GM19452 (cell line): ENCODE measurements around the gene FAM181A.

Experiments
- ATAC-seq: cut with Tn5 transposase; IDR thresholded peaks from one replicate; pipeline ENCODE4 v1.9.1; 2021; ENCODE audit not compliant: unreplicated experiment

FAM181A gene

GRCh38 chr14:93928184-93929047 is 1.3 kb downstream of the FAM181A start:
- ATAC-seq = no peak

- no peak for ATAC-seq
These were observed 1.9 kb downstream of the FAM181A start for GRCh38 chr14:93929048-93929535.

- no peak for ATAC-seq
These were observed 2.5 kb downstream of the FAM181A start for GRCh38 chr14:93929657-93930056.

- no peak for ATAC-seq
These were observed 3.3 kb downstream of the FAM181A start for GRCh38 chr14:93930296-93930988.

- no peak for ATAC-seq
These were observed 3.8 kb downstream of the FAM181A start for GRCh38 chr14:93930989-93931307.

- ATAC-seq = no peak
These were observed 5.5 kb downstream of the FAM181A start for GRCh38 chr14:93932642-93933041.

- no peak for ATAC-seq
These were observed 8.1 kb downstream of the FAM181A start for GRCh38 chr14:93935213-93935612.

- no peak for ATAC-seq
These were observed 9.1 kb downstream of the FAM181A start for GRCh38 chr14:93936245-93936644.

GRCh38 chr14:93936926-93937325 is 9.8 kb downstream of the FAM181A start:
- no peak for ATAC-seq

GRCh38 chr14:93937519-93937918 is 10.4 kb downstream of the FAM181A start:
- ATAC-seq = no peak

- no peak for ATAC-seq
These were observed 11.7 kb downstream of the FAM181A start for GRCh38 chr14:93938751-93939303.

- ATAC-seq = peak; percentile 91
These were observed 12.4 kb downstream of the FAM181A start for GRCh38 chr14:93939304-93940229.

- no peak for ATAC-seq
These were observed 13.3 kb downstream of the FAM181A start for GRCh38 chr14:93940437-93940836.

GRCh38 chr14:93941293-93941910 is 14.3 kb downstream of the FAM181A start:
- no peak for ATAC-seq

- no peak for ATAC-seq
These were observed 15.9 kb downstream of the FAM181A start for GRCh38 chr14:93943052-93943451.

- no peak for ATAC-seq
These were observed 16.8 kb downstream of the FAM181A start for GRCh38 chr14:93943930-93944329.

- no peak for ATAC-seq
These were observed 17.4 kb downstream of the FAM181A start for GRCh38 chr14:93944348-93945069.

GRCh38 chr14:93945070-93945399 is 17.9 kb downstream of the FAM181A start:
- no peak for ATAC-seq

- no peak for ATAC-seq
These were observed 19.0 kb downstream of the FAM181A start for GRCh38 chr14:93946104-93946503.

- no peak for ATAC-seq
These were observed 19.5 kb downstream of the FAM181A start for GRCh38 chr14:93946541-93947090.
